ACC112 (cell line): ENCODE results near the gene CHSY1.

Experiments
- H2AFZ ChIP-seq: fragments of 200-600 bp; sonication (generic); one replicate; pipeline ENCODE4 v1.6.0; 2017; ENCODE audit warnings: antibody characterized with exemption, low read length; ENCODE audit not compliant: unreplicated experiment
- H3K27ac ChIP-seq: fragments of 200-600 bp; sonication (generic); 2 replicates; pipeline ENCODE4 v1.5.1; 2014; ENCODE audit warnings: low read depth, mild to moderate bottlenecking, antibody characterized with exemption, low read length, moderate library complexity
- H3K27me3 ChIP-seq: fragments of 200-600 bp; sonication (generic); 2 replicates; pipeline ENCODE4 v1.6.1; 2014; ENCODE audit warnings: mild to moderate bottlenecking, antibody characterized with exemption, low read length, moderate library complexity, mixed read lengths; ENCODE audit not compliant: insufficient read depth
- H3K36me3 ChIP-seq: fragments of 200-600 bp; sonication (generic); 2 replicates; pipeline ENCODE4 v1.6.1; 2016; ENCODE audit warnings: mild to moderate bottlenecking, antibody characterized with exemption, low read length, moderate library complexity, mixed read lengths; ENCODE audit not compliant: insufficient read depth
- H3K4me1 ChIP-seq: fragments of 200-600 bp; sonication (generic); one replicate; pipeline ENCODE4 v1.6.1; 2016; ENCODE audit warnings: low read length, mixed read lengths; ENCODE audit not compliant: insufficient read depth, unreplicated experiment, control insufficient read depth
- H3K4me3 ChIP-seq: fragments of 200-600 bp; sonication (generic); 2 replicates; pipeline ENCODE4 v1.5.1; 2014; ENCODE audit warnings: mild to moderate bottlenecking, low read depth, low read length
- H3K79me2 ChIP-seq: fragments of 200-600 bp; sonication (generic); one replicate; pipeline ENCODE4 v1.6.0; 2016; ENCODE audit warnings: low read length; ENCODE audit not compliant: control insufficient read depth, unreplicated experiment, insufficient read depth

CHSY1 gene

DNA sequence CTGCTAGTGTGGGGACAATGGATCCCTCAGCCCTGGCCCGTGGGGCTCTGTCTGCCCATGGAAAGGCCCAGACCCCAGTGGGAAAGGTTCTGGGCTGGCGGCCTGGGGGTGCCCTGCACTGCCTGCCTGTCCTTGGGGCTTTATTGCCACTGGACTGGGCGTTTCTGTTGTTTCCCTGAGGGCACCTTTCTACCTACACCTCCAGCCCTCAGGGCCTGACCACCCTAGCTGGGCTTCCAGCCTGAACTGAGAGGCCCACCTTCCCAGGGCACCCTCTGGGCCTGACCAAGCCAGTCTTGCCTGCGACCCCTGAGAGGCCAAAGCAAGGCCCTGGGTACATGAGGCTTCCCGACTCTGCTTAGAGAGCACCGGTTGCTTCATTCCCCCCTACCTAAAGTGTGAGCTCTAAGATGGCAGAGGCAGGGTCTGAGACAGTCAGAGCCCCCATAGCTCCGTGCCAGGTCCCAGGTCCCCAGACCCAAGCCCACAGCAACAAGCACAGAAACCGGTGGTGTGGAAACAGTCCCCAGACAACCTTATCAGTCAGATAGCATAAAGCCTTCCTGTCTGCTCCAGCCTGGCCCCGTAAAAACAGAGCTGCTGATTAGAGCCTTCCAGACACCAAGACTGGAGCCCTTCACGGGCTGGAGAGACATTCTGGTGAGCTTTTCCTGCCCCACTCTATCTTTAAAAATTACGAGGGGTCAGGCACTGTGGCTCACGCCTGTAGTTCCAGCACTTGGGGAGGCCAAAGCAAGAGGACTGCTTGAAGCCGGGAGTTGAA is 102.8 kb downstream of the CHSY1 start:
- Histone ChIP-seq H3K27ac (no peak overlapping the region), H3K27me3 (no peaks in the 10 kb centered on the region), H2AFZ (no peak overlapping the region), H3K36me3 (no peaks in the 10 kb centered on the region), H3K4me1 (no peaks in the 10 kb centered on the region), H3K79me2 (no peaks in the 10 kb centered on the region), H3K4me3 (no peak overlapping the region)

DNA sequence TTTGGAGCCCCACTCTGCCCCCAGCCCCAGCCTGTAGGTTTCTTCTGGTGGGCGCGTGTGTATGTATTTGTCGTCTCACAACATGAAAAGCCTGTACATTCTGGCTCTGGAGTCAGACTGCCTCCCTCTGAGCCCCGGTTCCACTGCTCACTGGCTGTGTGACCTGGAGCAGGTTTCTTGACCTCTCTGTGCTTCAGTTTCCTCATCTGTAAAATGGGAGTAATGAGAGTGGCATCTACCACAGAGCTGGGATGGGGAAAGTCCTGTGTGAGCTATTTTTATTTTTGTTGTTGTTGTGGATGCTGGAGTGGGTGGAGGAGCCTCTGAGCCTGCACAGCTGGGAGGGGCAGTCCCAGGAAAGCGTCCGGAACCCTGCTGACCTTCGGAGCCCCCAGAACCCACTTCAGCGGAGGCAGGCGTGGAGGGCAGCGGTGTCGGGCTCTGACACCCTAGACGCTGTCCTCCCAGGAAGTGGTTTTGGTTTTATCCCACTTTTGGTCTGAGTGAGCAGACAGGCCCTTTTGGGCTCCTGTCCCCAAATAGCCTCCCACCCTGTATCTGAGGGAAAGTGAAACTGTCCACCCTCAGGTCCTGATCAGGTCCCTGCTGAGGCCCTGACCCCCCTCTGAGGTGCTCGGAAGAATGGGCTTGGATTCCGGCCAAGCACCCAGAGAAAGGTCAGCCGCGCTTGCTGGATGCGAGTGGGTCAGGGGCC is 103.5 kb downstream of the CHSY1 start:
- no peaks in the 10 kb centered on the region for H3K36me3 ChIP-seq
- no peaks in the 10 kb centered on the region for H3K27me3 ChIP-seq
- no peaks in the 10 kb centered on the region for H3K4me1 ChIP-seq
- H3K4me3 ChIP-seq = no peak overlapping the region
- H3K79me2 ChIP-seq = no peaks in the 10 kb centered on the region
- no peak overlapping the region for H2AFZ ChIP-seq
- H3K27ac ChIP-seq = no peak overlapping the region

DNA sequence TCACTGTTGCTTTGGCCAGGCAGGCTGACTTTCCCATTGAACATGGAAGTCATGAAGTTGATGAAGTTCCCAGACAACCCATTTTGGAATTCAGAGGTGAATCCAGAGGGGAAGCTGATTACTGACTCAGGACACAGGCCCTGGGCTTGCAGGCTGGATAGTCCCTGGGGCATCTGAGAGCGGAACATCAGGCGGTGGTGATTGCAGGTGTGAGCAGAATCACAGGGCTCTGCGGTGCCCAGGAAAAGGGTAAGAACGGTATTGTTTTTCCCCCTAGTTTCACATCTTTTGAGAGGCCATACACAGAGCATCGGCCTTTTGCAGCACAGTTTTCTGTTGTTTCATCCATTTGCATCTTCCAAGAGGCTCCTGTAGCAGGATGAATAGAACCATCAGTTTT is 104.7 kb downstream of the CHSY1 start:
- H3K4me1 ChIP-seq = no peaks in the 10 kb centered on the region
- no peak overlapping the region for H3K4me3 ChIP-seq
- no peak overlapping the region for H3K27ac ChIP-seq

DNA sequence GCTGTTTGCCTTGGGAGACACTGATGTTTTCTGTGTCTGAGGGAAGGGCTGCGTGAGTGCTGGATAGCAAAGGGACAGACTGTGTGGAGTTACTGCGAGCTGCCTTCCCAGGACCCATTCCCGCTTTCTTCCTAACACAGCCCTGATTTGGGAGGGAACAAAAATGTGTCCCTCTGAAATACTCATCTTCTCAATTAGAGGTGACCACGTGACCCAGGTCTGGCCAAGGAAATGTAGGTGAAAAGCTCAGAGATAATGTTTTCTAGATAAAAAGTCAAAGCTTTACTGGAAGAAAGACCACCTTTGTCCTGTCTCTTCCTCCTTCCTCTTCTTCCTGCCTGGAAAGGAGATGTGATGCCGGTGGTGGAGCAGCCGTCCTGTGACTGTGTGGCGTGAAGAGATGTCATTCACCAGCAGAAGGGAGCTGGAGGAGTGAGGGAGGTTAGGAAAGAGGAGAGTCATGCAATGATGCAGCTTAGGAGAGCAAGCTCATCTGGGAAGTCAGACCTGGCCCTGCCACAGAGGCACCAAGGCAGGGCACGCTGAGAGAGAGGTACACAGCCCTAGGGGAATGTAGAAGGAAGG is 105.6 kb downstream of the CHSY1 start:
- Histone ChIP-seq H3K4me3 (no peak overlapping the region), H2AFZ (no peak overlapping the region), H3K36me3 (no peaks in the 10 kb centered on the region), H3K4me1 (no peaks in the 10 kb centered on the region), H3K79me2 (no peaks in the 10 kb centered on the region), H3K27ac (no peak overlapping the region), H3K27me3 (no peaks in the 10 kb centered on the region)

More for the DNA sequence above, 104.7 kb downstream of the CHSY1 start:
- no peaks in the 10 kb centered on the region for H3K27me3 ChIP-seq
- H3K79me2 ChIP-seq = no peaks in the 10 kb centered on the region
- no peaks in the 10 kb centered on the region for H3K36me3 ChIP-seq
- H2AFZ ChIP-seq = no peak overlapping the region

DNA sequence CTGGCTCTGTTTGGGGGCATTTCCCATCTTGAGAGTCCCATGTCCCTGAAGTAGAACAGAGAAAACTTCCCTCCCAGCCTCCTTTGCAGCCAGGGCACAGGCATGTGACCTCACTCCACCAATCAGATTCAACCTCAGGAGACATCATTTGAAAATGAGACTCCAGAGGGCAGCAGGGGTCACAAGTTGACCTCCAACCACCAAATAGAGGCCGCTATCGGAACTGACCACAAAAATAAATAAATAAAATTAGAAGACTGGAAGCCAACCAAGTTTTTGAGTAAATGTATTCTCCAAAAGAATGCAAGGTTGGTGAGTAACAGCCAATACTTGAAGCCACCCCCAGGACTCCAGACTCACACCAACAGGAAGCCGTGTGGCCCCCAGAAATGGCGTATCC is 106.5 kb downstream of the CHSY1 start:
- Histone ChIP-seq H3K4me1 (no peaks in the 10 kb centered on the region), H3K27ac (no peak overlapping the region), H3K4me3 (no peak overlapping the region), H3K27me3 (no peaks in the 10 kb centered on the region), H3K79me2 (no peaks in the 10 kb centered on the region), H2AFZ (no peak overlapping the region), H3K36me3 (no peaks in the 10 kb centered on the region)

DNA sequence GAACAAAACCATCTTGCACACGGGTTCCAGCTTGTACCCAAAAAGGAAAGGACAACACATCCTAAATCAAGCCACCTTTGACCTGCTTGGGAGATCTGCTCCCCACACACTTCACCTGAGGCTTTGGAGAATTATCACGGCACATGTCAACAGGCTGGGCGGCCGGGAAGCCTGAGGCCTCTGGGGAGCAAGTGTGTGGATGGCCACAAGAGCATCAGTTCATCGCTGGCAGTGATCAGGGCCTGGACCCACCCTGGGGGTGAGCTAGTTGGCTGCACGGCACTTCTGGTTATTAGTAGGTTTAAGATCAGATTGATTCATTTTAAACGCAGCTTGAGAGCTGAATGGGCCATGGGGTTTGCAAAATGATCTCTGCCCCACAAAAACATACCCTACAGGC is 108.5 kb downstream of the CHSY1 start:
- no peak overlapping the region for H2AFZ ChIP-seq
- H3K36me3 ChIP-seq = no peaks in the 10 kb centered on the region
- H3K4me1 ChIP-seq = peaks cover 2% of the 10 kb centered on the region
- H3K27ac ChIP-seq = no peak overlapping the region
- no peak overlapping the region for H3K4me3 ChIP-seq
- H3K79me2 ChIP-seq = no peaks in the 10 kb centered on the region
- H3K27me3 ChIP-seq = no peaks in the 10 kb centered on the region

DNA sequence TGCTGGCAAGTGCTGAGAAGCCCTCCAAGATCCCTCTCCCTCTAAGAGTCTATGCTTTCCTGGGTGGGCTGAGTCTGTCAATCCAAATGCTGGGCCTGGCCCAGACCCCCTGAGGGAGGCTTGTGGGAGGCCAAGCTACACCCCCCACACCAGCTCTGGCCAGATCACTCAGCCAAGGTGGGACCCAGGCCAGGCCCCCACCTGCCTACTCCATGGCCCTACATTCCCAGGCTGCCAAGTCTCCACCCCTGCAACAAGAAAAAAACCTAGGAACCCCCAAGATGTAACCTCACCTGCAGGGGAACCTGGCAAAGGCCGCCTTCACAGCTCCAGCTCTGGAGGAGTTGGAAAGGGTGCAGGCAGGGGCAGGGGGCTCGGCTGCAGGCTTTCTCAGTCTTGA is 109.1 kb downstream of the CHSY1 start:
- no peaks in the 10 kb centered on the region for H3K36me3 ChIP-seq
- no peak overlapping the region for H3K4me3 ChIP-seq
- H3K4me1 ChIP-seq = peaks cover 2% of the 10 kb centered on the region
- no peak overlapping the region for H3K27ac ChIP-seq
- no peak overlapping the region for H2AFZ ChIP-seq
- H3K79me2 ChIP-seq = no peaks in the 10 kb centered on the region
- no peaks in the 10 kb centered on the region for H3K27me3 ChIP-seq

DNA sequence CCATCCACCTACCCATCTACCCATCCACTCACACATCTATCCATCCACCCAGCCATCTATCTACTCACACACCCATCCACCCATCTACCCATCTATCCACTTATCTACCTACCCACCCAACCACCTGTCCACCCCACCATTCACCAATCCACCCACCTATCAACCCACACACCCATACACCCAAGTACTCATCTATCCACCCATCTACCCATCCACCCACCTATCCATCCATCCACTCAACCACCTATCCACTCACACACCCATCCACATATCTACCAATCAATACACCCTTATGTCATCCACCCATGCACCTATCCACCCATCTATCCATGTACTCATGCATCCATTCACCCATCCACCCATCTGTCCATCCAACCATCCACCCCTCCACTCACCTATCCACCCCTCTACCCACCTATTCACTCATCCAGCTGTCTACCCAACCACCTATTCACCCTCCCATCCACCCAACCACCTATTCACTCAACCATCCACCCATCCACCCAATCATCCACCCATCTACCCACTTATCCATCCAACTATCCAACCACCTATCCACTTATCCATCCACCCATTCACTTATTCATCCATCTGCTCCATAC is 109.8 kb downstream of the CHSY1 start:
- H3K4me1 ChIP-seq = peaks cover 2% of the 10 kb centered on the region
- H3K79me2 ChIP-seq = no peaks in the 10 kb centered on the region
- no peaks in the 10 kb centered on the region for H3K36me3 ChIP-seq
- H3K27me3 ChIP-seq = no peaks in the 10 kb centered on the region
- no peak overlapping the region for H3K27ac ChIP-seq
- H3K4me3 ChIP-seq = no peak overlapping the region
- H2AFZ ChIP-seq = no peak overlapping the region

DNA sequence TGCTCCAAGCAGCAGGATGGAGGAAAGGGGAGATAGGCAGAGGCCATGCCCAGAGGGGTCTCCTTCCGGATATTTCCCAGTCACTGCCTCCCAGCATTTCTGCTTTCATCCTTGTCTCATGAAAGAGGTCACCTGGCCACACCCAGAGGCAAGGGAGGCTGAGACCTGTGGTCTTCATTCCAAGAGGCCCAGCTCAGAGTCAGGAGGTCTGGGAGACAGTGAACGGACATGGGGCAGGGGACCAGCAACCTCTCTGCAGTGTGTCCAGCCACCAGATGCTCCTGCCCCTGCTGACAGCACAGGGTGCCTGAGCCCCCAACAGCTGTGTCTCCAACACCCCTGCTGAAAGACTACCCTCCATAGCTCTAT is 111.2 kb downstream of the CHSY1 start:
- no peaks in the 10 kb centered on the region for H3K36me3 ChIP-seq
- no peaks in the 10 kb centered on the region for H3K79me2 ChIP-seq
- no peak overlapping the region for H3K27ac ChIP-seq
- H3K27me3 ChIP-seq = no peaks in the 10 kb centered on the region
- H2AFZ ChIP-seq = no peak overlapping the region
- H3K4me1 ChIP-seq = peaks cover 2% of the 10 kb centered on the region
- H3K4me3 ChIP-seq = no peak overlapping the region

DNA sequence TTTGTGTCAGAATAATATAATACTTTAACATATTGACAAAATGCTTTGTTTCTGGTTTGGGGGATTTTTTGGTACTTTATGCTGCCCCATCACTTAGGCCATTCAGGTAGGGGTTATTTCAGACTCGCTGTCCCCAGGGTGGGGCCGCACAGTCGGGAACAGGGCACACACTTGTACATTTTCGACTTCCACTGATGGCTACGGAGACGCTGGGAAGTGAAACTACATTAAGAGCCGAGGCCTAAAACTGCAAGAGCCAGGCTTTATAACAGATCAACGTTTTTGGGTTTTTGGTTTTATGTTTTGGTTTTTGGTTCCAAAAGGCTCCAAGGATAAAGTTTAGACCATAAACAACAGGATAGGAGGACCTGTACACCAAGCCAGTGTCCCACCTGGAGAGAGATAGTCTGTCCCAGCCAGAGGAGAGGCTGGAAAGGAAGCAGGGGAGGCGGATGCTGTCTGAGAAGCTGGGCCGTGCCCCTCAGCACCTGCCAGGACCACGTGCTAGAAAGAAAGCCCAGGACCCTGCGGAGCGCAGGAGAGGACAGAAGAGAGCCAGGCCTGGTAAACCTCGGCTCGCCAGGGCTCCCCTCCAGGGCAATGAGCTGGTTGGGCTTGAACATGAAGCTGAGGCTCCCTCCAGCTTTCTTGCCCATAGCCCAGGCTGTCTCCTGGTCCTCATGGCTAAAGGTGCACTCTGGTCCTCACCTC is 111.7 kb downstream of the CHSY1 start:
- Histone ChIP-seq H2AFZ (no peak overlapping the region), H3K79me2 (no peaks in the 10 kb centered on the region), H3K36me3 (no peaks in the 10 kb centered on the region), H3K4me3 (no peak overlapping the region), H3K4me1 (peaks cover 2% of the 10 kb centered on the region), H3K27ac (no peak overlapping the region), H3K27me3 (no peaks in the 10 kb centered on the region)
